DND-41 (cell line): ENCODE measurements around the gene RASAL1.

ENCODE experiments used
- CTCF ChIP-seq: IDR thresholded peaks from 2 replicates; pipeline ENCODE4 v1.5.1; 2012; ENCODE audit warnings: borderline replicate concordance, low read length, moderate library complexity, mild to moderate bottlenecking; ENCODE audit not compliant: poor library complexity, severe bottlenecking; ENCODE audit errors: extremely low read depth
- EZH2 ChIP-seq: IDR thresholded peaks from 3 replicates; pipeline ENCODE4 v1.6.1; 2012; ENCODE audit warnings: borderline replicate concordance, low read depth, mild to moderate bottlenecking, moderate library complexity, low read length, inconsistent platforms; ENCODE audit not compliant: severe bottlenecking

DNA sequence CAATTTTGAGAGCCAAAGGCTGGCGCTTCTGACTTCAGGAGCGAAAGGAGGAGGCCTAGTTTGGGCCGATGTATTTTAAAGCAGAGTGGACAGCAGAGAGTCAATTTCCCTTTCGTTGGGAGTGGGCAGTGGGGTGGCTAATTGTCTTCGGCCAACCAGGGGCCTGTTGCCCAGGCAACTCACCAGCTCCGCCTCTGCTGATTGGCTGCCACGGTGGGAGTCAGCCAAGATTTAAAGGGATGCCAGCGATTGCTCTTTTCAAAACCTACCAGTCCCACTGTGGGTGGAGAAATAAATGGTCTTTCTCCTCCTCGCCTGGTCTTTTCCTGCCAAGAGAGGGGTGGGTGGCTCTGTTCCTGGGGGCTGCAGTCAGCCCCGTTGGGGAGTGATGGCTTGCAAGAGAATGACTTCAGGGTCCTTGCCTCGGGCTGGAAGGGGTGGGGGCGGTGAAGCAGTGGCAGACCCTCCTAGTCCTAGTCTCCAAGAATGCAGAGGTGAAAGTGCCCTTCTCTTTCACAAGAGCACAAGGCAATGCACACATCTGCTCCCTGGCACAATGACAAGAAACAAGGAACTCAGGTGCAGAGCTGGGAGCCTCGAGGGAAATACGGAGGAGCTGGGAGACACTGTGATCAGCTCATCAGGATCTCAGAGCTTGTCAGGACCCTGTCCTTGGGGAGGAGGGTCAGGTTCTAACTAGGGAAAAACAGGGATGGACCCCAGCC, 37.7 kb downstream of the RASAL1 start:
- TF ChIP-seq EZH2 (no peak), CTCF (no peak)
